HEK293 (cell line): ENCODE measurements around the gene KCNT1.
A peak's percentile ranks its signal among the peaks of the same experiment; 100 is the strongest.

Experiments used
- CTCF ChIA-PET: fragments of 350-600 bp; formaldehyde crosslinking; extraction: SDS; loops from one replicate; lab custom pipeline; 2021; ENCODE audit warnings: antibody characterized with exemption; lab: Yijun Ruan, JAX
- POLR2A ChIA-PET: fragments of 300-600 bp; formaldehyde crosslinking; extraction: SDS; loops from one replicate; lab custom pipeline; 2020; ENCODE audit warnings: antibody characterized with exemption, inconsistent platforms; lab: Yijun Ruan, JAX
- H3K27ac ChIP-seq: fragments of 200-500 bp; sonication (Bioruptor generic); 2 replicates; pipeline ENCODE4 v1.5.1; 2014; ENCODE audit warnings: low read depth, low read length, control low read depth, inconsistent platforms; ENCODE audit errors: extremely low read depth
- H3K36me3 ChIP-seq, 2 experiments: fragments of 200-500 bp in 1 of 2; sonication (Bioruptor generic) in 1 of 2; 1 replicate in 1 of 2; 2 replicates in 1 of 2; pipeline ENCODE4 v1.5.1; 2014 to 2017; ENCODE audit warnings: inconsistent platforms in 2 of 2, low read length in 2 of 2; ENCODE audit not compliant: control insufficient read depth in 2 of 2, insufficient read depth in 1 of 2
- H3K4me1 ChIP-seq: fragments of 200-500 bp; sonication (Bioruptor generic); 2 replicates; pipeline ENCODE4 v1.5.1; 2014; ENCODE audit warnings: mild to moderate bottlenecking, low read length, inconsistent platforms; ENCODE audit not compliant: control insufficient read depth, insufficient read depth
- H3K4me3 ChIP-seq: 2 replicates; pipeline ENCODE4 v1.5.1; 2011; ENCODE audit warnings: low read depth, mild to moderate bottlenecking, control low read depth, low read length, moderate library complexity
- H3K9me3 ChIP-seq: fragments of 200-500 bp; sonication (Bioruptor generic); 2 replicates; pipeline ENCODE4 v1.5.1; 2014; ENCODE audit warnings: low read depth, low read length, inconsistent platforms; ENCODE audit not compliant: control insufficient read depth, insufficient read depth
- ATF2 ChIP-seq: fragments of 450-650 bp; formaldehyde crosslinking; IDR thresholded peaks from 2 replicates; pipeline ENCODE4 v1.5.1; 2016; ENCODE audit warnings: missing biosample characterization, missing genetic modification characterization, low read depth
- EGR2 ChIP-seq: fragments of 450-650 bp; formaldehyde crosslinking; IDR thresholded peaks from 2 replicates; pipeline ENCODE4 v1.5.1; 2016; ENCODE audit warnings: low read depth, missing biosample characterization, missing genetic modification characterization
- ELK4 ChIP-seq: IDR thresholded peaks from 2 replicates; pipeline ENCODE4 v1.6.1; 2011; ENCODE audit warnings: mild to moderate bottlenecking, low read depth, low read length, borderline replicate concordance
- KLF8 ChIP-seq: fragments of 450-650 bp; formaldehyde crosslinking; IDR thresholded peaks from 2 replicates; pipeline ENCODE4 v1.5.1; 2016; ENCODE audit warnings: missing biosample characterization, missing genetic modification characterization
- KLF9 ChIP-seq: fragments of 450-650 bp; formaldehyde crosslinking; IDR thresholded peaks from 2 replicates; pipeline ENCODE4 v1.5.1; 2016; ENCODE audit warnings: missing biosample characterization, missing genetic modification characterization, low read depth
- MYNN ChIP-seq: fragments of 450-650 bp; formaldehyde crosslinking; IDR thresholded peaks from 2 replicates; pipeline ENCODE4 v1.5.1; 2016; ENCODE audit warnings: missing biosample characterization, missing genetic modification characterization, borderline replicate concordance
- SCRT2 ChIP-seq: fragments of 450-650 bp; formaldehyde crosslinking; IDR thresholded peaks from 2 replicates; pipeline ENCODE4 v1.5.1; 2016; ENCODE audit warnings: missing biosample characterization, missing genetic modification characterization
- ZFHX2 ChIP-seq: fragments of 450-650 bp; formaldehyde crosslinking; conservative IDR thresholded peaks from 2 replicates; pipeline ENCODE4 v1.5.1; 2016; ENCODE audit warnings: missing biosample characterization, missing genetic modification characterization
- ZIC2 ChIP-seq: fragments of 450-650 bp; formaldehyde crosslinking; IDR thresholded peaks from 2 replicates; pipeline ENCODE4 v1.5.1; 2016; ENCODE audit warnings: missing biosample characterization, missing genetic modification characterization
- ZNF10 ChIP-seq: fragments of 450-650 bp; formaldehyde crosslinking; IDR thresholded peaks from 2 replicates; pipeline ENCODE4 v1.5.1; 2017; ENCODE audit warnings: missing biosample characterization, missing genetic modification characterization
- ZNF132 ChIP-seq: fragments of 450-650 bp; formaldehyde crosslinking; IDR thresholded peaks from 2 replicates; pipeline ENCODE4 v1.5.1; 2017; ENCODE audit warnings: missing biosample characterization, missing genetic modification characterization, borderline replicate concordance
- ZNF175 ChIP-seq: fragments of 450-650 bp; formaldehyde crosslinking; IDR thresholded peaks from 2 replicates; pipeline ENCODE4 v1.5.1; 2016; ENCODE audit warnings: missing biosample characterization, missing genetic modification characterization
- ZNF239 ChIP-seq: fragments of 450-650 bp; formaldehyde crosslinking; IDR thresholded peaks from 2 replicates; pipeline ENCODE4 v1.5.1; 2016; ENCODE audit warnings: missing biosample characterization, missing genetic modification characterization
- ZNF521 ChIP-seq: fragments of 450-650 bp; formaldehyde crosslinking; IDR thresholded peaks from 2 replicates; pipeline ENCODE4 v1.5.1; 2017; ENCODE audit warnings: missing biosample characterization, mild to moderate bottlenecking, missing genetic modification characterization
- ZNF544 ChIP-seq: fragments of 450-650 bp; formaldehyde crosslinking; IDR thresholded peaks from 2 replicates; pipeline ENCODE4 v1.5.0; 2017; ENCODE audit warnings: missing biosample characterization, missing genetic modification characterization
- ZNF558 ChIP-seq: fragments of 450-650 bp; formaldehyde crosslinking; IDR thresholded peaks from 2 replicates; pipeline ENCODE4 v1.5.1; 2016; ENCODE audit warnings: missing biosample characterization, missing genetic modification characterization
- ZNF585B ChIP-seq: fragments of 450-650 bp; formaldehyde crosslinking; IDR thresholded peaks from 2 replicates; pipeline ENCODE4 v1.5.1; 2016; ENCODE audit warnings: missing biosample characterization, missing genetic modification characterization
- ZNF621 ChIP-seq: fragments of 450-650 bp; formaldehyde crosslinking; IDR thresholded peaks from 2 replicates; pipeline ENCODE4 v1.5.1; 2017; ENCODE audit warnings: missing biosample characterization, missing genetic modification characterization
- ZNF664 ChIP-seq: fragments of 450-650 bp; formaldehyde crosslinking; IDR thresholded peaks from 2 replicates; pipeline ENCODE4 v1.5.1; 2016; ENCODE audit warnings: missing biosample characterization, missing genetic modification characterization

The KCNT1 gene

GRCh38 chr9:135787776-135788575 is 86.0 kb downstream of the KCNT1 start:
- POLR2A ChIA-PET, result no interaction called here
- peak; percentile 72 for TF ChIP-seq ZFHX2
- TF ChIP-seq EGR2 (tag by site-specific recombination), result peak; percentile 85
- TF ChIP-seq ZNF585B (tag by site-specific recombination), result no peak
- CTCF ChIA-PET, result interaction anchor here (0.8 to 2.9 kb wide), 2 partner anchors 9 to 176 kb away, joined by 3 to 21 read pairs; no protein-coding TSS in a partner anchor
- Histone ChIP-seq H3K36me3 (no peaks in the 10 kb centered on the region), H3K9me3 (no peaks in the 10 kb centered on the region), H3K4me1 (no peaks in the 10 kb centered on the region), H3K4me3 (no peak overlapping the region), H3K27ac (no peak overlapping the region)

GRCh38 chr9:135788576-135789300 is 86.8 kb downstream of the KCNT1 start:
- Histone ChIP-seq H3K9me3 (no peaks in the 10 kb centered on the region), H3K4me1 (no peaks in the 10 kb centered on the region), H3K36me3 (no peaks in the 10 kb centered on the region), H3K4me3 (no peak overlapping the region), H3K27ac (no peak overlapping the region)
- POLR2A ChIA-PET, result no interaction called here
- CTCF ChIA-PET, result interaction anchor here (2.9 kb wide), 1 partner anchor 8 kb away, joined by 21 read pairs; no protein-coding TSS in a partner anchor
- no peak for TF ChIP-seq MYNN (tag by site-specific recombination)

GRCh38 chr9:135789838-135790291 is 87.9 kb downstream of the KCNT1 start:
- TF ChIP-seq ZIC2 (peak; percentile 46; the same call in 1 of the 2 replicates), ZNF621 (no peak)
- TF ChIP-seq, all 188 proteins: peak for 1
- CTCF ChIA-PET, result interaction anchor here (0.6 kb wide), 1 partner anchor 194 kb away, joined by 3 read pairs; no protein-coding TSS in a partner anchor
- POLR2A ChIA-PET, result no interaction called here
- no peaks in the 10 kb centered on the region for H3K36me3 ChIP-seq
- H3K27ac ChIP-seq, result no peak overlapping the region
- H3K9me3 ChIP-seq, result no peaks in the 10 kb centered on the region
- H3K4me3 ChIP-seq, result no peak overlapping the region
- no peaks in the 10 kb centered on the region for H3K4me1 ChIP-seq

- Histone ChIP-seq H3K4me1 (no peaks in the 10 kb centered on the region), H3K4me3 (no peak overlapping the region), H3K27ac (no peak overlapping the region), H3K36me3 (no peaks in the 10 kb centered on the region), H3K9me3 (no peaks in the 10 kb centered on the region)
- CTCF ChIA-PET, result no interaction called here
- POLR2A ChIA-PET, result no interaction called here
- TF ChIP-seq ZNF175 (tag by site-specific recombination), result no peak
- no peak for TF ChIP-seq ZNF544 (tag by site-specific recombination)
- no peak for TF ChIP-seq ATF2
- TF ChIP-seq ZNF132 (tag by site-specific recombination), result no peak
- TF ChIP-seq KLF9 (tag by site-specific recombination), result no peak
- TF ChIP-seq ZNF239 (tag by site-specific recombination), result no peak
- no peak for TF ChIP-seq ZNF10 (tag by site-specific recombination)
- no peak for TF ChIP-seq KLF8 (tag by site-specific recombination)
- no peak for TF ChIP-seq ELK4
- no peak for TF ChIP-seq ZNF664 (tag by site-specific recombination)
- no peak for TF ChIP-seq ZNF558 (tag by site-specific recombination)
- no peak for TF ChIP-seq ZNF521
- no peak for TF ChIP-seq SCRT2 (tag by site-specific recombination)
Measured at GRCh38 chr9:135790356-135790755, 88.4 kb downstream of the KCNT1 start.
